Activated T-helper 1 cell treated with anti-CD3 and anti-CD28 coated beads, Interleukin-2, amount 50 U/mL, for 16 hours (primary cell): ENCODE results near the gene FTO.

Experiments
- DNase-seq, 2 donors: peaks; one replicate each; pipeline ENCODE4 v3.0.0-alpha.2; 2020; ENCODE audit warnings: low read depth in 1 of 2, low spot score in 1 of 2

The FTO gene

DNA sequence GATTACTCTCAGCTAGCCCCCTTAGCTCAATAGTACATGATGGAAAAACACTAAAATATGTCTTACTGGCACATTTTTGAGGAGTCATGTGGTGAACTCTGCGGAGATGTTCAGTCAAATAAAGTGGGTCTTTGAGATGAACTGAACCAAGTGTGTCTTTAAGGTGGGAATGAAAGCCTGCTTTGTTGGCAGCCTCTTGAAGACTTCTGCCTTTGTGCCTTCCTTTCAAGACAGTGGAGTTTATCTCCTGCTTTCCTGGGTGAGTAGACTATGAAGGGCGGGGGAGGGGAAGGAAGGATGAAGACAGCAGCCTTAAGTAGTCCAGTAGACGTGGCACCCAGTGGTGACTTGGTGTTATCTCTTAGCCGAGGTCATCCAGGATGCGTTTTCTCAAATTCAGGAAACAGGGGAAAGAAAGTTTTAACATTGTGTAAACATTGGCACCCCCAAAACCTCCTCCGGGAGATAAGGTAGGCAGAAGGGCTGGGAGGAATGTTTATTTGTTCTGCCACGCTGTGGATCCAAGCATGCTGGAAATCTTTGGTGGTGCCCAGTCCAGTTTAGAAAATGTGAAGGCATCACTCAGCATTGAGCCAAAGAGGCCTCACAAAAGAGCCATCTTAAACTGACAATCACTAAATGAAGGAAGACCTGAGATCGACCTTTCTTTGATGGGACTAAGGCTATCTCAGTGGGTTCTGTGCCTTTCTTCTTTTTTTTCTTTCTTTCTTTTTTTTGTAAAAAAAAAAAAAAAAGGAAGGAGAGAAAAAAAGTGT is 220.6 kb downstream of the FTO start:
- DNase-seq: no peak

DNA sequence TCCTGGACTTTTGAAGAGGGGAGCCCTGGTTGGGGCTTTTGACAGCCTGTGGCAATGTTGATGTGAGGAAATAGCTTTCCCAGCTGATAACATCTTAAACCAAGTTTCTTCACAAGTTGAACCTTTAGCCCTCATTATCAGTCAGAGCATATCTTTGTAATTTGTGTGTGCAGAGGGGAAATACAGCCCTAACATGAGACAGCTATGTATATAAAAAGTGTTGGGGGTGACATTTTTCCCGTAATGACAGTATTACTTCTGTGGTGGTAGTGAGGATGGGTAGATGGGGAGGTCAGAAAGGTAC is 221.1 kb downstream of the FTO start:
- no peak for DNase-seq

DNA sequence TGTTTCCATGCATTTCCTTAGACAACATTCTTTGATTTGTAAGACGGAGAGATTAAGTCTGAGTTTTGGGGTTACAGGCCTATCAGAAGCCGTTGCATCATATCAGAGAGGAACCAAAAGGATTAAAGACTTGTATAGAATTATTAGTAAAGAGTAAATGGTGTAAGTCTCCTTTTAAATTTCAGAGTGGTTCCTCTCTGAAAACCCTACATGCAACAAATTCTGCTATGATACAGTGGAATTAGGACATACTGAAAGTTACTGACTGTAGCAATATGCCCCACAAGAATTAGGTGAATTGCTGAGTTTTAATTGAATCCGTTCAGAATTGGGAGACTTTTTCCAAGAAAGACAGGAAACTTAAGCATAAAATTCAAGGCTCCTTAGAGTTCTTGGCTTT is 221.6 kb downstream of the FTO start:
- DNase-seq: no peak

DNA sequence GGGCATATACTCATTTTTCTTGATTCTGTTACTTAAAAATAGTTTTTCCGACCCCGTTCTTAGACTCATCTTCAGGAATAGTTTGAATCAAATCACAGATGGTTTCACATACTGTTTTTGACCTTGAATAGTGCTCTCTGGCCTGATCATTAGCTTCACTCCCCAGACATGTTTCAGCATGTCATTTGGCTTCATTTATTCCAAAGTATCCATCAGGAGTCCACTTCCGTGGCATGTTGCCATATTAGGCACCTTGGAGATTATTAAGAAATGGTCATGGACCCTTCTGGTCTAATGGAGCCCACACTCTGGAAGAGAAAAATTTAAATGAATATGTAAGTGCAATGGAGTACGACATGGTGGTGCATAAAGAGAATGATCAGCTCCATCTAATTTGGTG is 222.3 kb downstream of the FTO start:
- DNase-seq: no peak

- no peak for DNase-seq
These were observed 229.0 kb downstream of the FTO start for GRCh38 chr16:53932975-53933374.

DNA sequence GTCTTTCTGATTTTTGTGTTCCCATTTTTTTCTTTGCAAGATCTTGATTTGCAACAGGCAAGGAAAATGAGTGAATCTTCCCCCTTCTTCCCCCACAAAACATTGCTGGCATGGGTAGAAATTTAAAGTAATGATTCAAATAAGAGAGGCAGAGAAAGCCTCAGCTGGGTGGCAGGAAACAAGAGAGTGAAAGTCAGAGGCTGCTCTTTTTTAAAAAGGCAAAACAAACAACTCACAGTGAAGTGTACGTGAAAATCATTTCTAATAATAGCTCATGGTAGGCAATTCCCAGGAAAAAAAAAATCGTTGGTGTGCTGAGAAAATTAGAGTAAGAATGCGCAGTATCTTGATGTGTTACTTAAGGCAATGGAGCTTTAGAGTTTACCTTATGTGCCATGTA is 229.5 kb downstream of the FTO start:
- DNase-seq: no peak

DNA sequence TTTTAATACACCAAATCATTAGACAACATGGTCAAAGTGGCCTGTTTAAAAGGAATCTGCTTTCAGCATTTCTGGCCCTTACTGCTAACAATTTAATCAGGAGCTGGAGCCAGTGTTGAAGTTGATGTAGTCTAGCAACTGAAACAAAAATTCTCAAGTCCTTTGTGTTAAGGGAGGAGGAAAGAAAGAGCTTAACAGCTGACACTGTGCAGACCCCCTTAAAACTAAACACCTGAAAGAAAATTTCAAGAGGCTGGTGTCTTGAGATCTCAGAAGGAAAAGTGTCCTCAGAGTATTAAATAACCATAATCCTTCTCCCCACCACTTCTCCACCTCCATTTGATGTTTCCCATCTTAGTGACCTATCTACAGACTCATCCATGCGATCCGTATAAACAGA is 232.1 kb downstream of the FTO start:
- no peak for DNase-seq

GRCh38 chr16:53936529-53936928 is 232.6 kb downstream of the FTO start:
- DNase-seq: no peak

DNA sequence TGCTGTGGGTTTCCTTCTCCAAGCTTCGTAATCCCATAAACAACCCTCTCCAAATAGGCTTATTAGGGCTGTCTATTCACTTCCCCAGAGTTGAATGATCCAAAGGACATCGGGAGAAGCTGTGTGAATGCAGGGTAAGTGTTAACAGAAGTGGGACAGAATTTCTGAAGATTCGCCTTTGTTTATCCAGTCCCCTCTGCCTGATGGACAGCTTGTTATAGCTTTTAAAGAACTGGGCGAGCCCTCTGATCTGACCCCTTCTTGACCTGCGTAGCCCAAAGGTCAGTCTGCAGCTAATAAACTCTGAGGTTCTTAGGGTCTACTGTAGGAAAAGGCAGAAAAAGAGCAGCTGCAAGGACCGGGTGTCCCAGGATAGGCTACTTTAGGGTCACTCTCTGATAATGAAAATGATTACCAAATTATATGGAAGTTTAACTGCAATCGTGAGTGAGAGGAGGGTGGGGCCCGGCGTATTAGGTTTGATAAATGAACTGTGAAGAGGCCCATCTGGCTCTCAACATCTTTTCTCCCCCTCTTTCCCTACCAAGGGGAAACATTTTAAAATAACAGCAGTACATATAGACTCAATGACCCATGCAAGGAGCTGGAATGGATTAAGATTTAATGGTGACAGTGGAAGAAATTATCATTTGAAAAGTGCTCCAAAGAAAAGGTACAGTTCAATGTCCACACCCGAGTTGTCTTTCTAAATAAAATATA is 233.4 kb downstream of the FTO start:
- no peak for DNase-seq

- no peak for DNase-seq
These were observed 240.1 kb downstream of the FTO start for GRCh38 chr16:53944025-53944424.

- no peak for DNase-seq
These were observed 242.0 kb downstream of the FTO start for GRCh38 chr16:53945996-53946395.

DNA sequence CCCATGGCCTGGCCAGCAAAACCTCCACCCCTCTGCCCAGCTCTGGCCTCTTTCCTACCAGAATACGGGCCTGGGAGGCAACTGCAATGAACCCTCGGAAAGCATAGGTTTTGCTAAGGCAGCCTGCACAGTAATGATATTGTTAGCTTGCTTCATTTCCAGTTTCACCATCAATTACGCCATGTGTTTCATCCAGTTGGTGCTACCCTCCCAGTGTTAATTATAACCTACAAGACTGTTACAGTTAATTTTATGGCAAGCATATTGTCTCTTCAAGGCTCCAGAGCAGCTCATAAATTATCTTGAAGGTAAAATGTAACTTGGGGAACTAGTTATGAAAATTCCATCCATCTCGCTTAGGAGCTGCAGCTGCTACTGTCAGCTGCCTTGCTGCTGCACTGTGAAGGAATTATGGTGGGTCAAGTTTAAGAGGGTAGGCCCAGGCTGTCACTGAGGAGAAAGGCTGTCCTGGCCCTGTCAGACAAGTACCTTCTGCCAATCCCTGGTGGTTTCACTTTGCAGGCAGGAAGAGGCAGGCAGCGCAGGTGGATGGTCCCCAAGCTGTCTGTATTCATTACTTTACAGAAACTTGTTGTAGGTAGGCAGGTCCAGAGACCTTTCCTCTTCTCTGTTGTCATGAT is 242.9 kb downstream of the FTO start:
- no peak for DNase-seq

GRCh38 chr16:53947642-53948041 is 243.7 kb downstream of the FTO start:
- no peak for DNase-seq

DNA sequence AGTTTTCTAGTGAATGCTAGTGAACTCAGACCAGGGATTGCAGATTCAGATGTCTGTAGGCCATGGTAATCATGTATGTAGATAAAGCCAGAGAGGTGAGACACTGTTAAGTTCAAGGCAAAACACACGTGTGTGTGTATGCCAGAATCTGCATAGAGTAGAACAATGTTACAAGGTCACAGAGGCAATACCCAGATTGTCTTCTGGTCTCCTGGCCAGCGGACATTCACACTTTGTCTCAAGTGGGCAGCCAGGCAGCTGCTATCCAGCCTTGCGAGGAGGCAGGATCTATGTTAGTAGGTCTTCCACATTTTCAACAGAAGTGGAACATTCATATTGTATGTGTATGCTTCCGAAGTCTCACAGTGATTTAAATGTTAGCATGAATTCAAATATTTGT is 244.4 kb downstream of the FTO start:
- no peak for DNase-seq

DNA sequence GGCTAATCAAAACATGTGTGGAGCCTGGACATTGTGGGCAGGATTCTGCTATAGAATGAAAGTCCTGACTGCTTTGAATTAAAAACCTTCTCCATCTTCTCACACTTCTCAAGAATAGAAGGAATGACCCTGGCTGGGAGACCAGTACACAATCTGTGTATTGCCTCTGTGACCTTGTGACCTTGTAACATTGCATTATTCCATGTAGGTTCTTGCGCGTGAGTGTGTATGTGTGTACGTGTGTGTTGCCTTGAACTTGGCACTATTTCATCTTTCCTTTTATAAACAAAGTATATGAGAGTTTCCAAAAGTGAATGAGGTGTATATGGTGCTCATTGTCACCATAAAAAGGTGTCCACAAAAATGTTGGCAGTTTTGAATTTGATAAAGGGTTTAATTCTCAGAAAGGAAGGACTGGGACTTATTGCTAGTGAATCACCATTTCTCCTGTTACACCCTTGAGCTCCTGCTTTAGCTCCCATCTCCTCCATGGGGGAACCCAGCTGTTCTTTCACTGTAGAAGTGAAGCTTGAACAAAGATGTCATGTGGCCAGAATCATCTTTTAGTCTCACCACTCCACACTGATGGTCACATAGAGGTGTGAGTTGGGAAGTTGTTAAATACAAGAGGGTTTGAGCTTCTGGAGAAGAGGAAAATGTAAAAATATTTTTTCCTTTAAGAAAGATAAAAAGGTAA is 244.9 kb downstream of the FTO start:
- no peak for DNase-seq

- no peak for DNase-seq
These were observed 245.9 kb downstream of the FTO start for GRCh38 chr16:53949715-53950410.

GRCh38 chr16:53950677-53951076 is 246.7 kb downstream of the FTO start:
- DNase-seq: no peak

DNA sequence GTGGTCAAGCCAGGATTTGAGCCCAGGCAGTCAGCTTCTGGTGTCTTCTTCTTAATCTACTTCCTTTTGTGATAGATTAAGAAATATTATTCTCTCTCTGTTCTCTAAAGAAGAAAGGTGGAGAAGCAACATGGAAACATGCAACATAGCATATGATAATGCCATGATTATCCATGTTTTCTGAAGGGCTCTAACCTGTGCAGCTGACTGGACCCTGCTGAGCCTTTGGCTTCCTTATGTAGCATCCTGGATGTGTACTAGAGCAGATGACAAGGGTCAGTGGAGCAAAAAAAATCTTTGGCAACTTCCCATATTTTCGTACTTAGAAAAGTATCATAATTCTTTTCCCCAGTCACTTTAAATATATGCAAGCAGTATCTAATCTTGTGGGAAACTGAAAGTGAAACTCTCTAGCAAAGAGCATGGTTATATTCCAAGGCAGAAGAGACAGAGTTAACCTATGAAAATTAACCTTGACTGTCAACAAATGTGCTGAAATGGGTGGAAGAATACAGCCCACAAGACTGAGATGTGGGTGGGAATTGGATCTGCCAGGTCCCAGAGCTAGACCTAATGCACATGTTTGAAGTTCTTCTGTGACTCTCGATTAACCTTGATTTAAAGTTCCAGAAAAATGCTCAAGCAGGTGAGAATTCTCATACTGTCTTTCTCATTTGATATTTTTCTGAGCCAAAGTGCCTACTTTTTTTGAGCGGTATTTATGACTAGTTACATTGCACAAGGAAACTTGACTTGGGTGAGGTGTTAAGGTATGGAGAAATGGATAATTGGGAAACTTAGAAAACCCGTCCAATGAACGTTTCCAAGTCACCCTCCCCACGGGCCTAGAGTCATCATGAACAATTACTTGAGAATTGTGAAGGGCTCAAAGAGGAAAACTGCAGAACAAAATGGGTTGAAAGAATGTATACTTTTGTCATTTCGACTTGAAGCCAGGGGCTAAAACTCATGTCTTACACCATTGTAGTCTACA is 248.6 kb downstream of the FTO start:
- no peak for DNase-seq

- no peak for DNase-seq
These were observed 249.4 kb downstream of the FTO start for GRCh38 chr16:53953336-53953735.

- DNase-seq: no peak
These were observed 251.4 kb downstream of the FTO start for GRCh38 chr16:53955221-53955875.
